GM19035 (cell line): ENCODE results near the gene SBNO1.
"Not testable (repeated sequence)": the region's sequence is repeated elsewhere in the genome, so short reads cannot be mapped to it uniquely, and the experiment has no call there.

Experiments
- ATAC-seq: cut with Tn5 transposase; IDR thresholded peaks from one replicate; pipeline ENCODE4 v1.9.1; 2021; ENCODE audit not compliant: unreplicated experiment

The SBNO1 gene

DNA sequence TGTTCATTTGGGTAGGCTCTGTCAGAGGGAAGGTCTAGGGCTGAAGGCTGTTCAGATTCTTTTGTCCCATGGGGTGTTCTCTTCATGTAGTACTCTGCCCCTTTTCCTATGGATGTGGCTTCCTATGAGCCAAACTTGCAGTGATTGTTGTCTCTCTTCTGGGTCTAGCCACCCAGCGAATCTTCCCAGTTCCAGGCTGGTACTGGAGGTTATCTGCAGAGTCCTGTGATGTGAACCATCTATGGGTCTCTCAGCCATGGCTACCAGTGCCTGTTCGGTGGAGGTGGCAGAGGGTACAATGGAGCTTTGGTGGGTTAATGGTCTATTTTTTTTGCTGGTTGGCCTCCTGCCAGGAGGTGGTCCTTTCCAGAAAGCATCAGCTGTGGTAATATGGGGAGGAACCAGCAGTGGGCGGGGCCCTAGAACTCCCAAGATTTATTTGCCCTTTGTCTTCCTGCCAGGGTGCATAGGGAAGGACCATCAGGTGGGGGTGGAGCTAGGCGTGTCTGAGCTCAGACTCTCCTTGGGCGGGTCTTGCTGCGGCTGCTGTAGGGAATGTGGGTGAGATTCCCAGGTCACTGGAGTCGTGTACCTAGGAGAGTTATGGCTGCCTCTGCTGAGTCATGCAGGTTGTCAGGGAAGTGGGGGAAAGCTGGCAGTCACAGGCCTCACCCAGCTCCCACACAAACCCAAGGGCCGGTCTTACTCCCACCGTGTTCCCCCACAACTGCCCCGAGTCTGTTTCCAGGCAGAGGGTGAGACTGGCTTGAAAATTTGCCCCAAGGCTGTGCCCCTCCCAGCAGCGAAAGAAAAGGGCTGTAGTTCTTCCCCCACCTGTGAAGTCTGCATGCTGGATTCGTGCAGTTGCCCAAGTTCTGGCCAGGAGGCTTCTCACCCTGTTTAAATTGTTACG, 113.9 kb downstream of the SBNO1 start:
- no peak for ATAC-seq

DNA sequence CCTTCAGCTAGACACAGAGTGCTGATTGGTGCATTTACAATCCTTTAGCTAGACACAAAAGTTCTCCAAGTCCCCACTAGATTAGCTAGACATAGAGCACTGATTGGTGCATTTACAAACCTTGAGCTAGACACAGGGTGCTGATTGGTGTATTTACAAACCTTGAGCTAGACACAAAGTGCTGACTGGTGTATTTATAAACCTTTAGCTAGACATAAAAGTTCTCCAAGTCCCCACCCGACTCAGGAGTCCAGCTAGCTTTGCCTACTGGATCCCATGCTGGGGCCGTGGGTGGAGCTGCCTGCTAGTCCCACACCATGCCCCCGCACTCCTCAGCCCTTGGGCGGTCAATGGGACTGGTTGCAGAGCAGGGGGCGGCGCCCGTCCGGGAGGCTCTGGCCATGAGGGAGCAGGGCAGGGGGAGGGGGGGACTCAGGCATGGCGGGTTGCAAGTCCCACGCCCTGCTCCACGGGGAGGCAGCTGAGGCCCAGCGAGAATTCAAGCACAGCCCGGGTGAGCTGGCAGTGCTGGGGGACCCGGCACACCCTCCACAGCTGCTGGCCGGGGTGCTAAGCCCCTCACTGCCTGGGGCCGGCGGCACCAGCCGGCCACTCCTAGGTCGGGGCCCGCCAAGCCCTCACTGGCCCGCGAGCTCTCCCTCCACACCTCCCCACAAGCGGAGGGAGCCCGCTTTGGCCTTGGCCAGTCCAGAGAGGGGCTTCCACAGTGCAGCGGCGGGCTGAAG, 115.5 kb downstream of the SBNO1 start:
- ATAC-seq: not testable (repeated sequence)

DNA sequence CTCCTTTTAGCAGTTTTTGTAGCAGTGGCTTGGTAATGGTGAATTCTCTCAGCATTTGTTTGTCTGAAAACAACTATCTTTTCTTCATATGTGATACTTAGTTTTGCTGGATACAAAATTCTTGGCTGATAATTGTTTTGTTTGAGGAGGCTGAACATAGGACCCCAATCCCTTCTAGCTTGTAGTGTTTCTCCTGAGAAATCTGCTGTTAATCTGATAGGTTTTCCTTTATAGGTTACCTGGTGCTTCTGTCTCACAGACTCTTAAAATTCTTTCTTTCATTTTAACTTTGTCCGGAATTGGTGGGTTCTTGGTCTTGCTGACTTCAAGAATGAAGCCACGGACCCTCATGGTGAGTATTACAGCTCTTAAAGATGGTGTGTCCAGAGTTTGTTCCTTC, 116.5 kb downstream of the SBNO1 start:
- not testable (repeated sequence) for ATAC-seq

DNA sequence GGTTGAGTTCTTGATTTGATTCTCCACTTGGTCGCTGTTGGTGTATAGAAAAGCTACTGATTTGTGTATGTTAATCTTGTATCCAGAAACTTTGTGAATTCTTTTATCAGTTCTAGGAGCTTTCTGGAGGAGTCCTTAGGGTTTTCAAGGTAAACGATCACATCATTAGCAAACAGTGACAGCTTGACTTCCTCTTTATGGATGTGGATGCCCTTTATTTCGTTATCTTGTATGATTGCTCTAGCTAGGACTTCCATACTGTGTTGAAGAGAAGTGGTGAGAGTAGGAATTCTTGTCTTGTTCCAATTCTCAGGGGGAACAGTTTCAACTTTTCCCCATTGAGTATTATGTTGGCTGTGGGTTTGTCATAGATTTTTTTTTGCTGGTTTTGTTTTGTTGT, 119.0 kb downstream of the SBNO1 start:
- ATAC-seq: no peak

DNA sequence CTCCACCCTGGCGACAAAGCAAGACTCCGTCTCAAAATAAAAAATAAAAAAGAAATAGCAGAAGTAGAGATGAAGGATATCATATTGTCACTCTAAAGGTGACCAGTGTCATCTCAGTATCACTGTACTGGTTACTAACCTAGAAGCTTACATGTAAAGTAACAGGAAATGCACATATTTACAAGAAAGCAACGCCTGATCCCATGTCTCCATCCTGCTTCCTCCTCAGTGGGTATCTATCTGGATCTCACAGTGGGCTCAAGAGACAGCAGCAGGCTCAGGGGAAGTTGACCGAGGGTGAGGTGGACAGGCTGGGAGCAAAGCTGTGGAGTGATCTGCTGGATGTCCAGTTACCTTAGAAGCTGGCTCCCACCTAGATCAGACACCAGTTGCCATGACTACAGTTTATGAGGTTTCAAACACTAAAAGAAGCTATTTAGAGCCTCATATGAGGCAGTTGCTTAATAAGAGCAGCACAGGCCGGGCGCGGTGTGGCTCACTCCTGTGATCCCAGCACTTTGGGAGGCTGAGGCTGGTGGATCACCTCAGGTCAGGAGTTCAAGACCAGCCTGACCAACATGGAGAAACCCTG, 120.9 kb downstream of the SBNO1 start:
- ATAC-seq: no peak

DNA sequence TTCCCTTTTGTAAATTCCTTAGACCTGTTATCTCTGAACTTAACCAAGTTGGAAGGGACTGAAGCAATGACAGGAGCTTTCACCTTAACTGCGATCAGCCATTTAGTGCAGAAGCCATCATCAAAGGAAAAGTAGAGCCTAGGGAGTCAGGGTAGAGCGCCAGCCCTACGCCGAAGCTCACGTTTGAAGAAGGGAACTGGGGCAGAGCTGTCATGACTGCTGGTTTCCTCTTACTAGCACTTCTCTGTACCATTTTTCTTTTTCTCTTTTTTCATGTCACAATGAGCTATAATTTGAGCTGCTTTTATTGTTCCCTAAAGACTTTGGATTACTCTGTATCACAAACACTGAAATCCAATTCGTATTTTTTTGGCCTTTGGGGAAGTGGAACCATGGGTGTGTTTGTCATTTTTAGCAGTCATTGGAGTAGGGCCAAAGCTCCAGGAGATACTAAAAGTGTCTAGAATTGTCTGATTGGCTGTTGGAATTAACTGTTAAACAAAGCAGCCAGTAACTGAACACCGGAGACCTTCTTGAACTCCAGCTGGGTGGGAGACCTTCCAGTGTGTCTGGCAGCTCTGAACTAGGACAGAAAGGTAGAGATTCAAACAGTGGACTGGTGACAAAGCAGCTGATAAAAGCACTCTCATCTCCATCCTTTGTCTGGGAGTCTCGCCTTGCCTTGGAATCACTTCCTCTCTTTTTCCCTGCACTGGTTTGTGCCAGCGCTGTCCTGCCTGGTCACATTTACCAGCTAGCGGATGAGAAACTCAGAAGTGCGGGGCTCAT, 122.3 kb downstream of the SBNO1 start:
- no peak for ATAC-seq
